Neural progenitor cell (in vitro differentiated cells): ENCODE data around the gene TMEM106C. TPM values are rescaled to one million over a fixed set of nuclear protein-coding genes. Genes with fewer than 3 reads are reported as not detected.

Experiments used
- DNase-seq: peaks from one replicate; pipeline ENCODE4 v3.0.0-alpha.2; 2016; ENCODE audit warnings: low spot score
- H2AFZ ChIP-seq: fragments of 200-600 bp; sonication (generic); replicated peaks from 2 replicates; pipeline ENCODE4 v1.6.1; 2016; ENCODE audit warnings: antibody characterized with exemption
- H3F3A ChIP-seq: fragments of 200-600 bp; sonication (generic); 2 replicates; pipeline ENCODE4 v1.6.1; 2016; ENCODE audit warnings: antibody characterized with exemption, low read depth
- H3K27ac ChIP-seq: fragments of 200-600 bp; sonication (generic); 2 replicates; pipeline ENCODE4 v1.5.1; 2016; ENCODE audit warnings: mild to moderate bottlenecking
- H3K27me3 ChIP-seq: fragments of 200-600 bp; sonication (generic); 2 replicates; pipeline ENCODE4 v1.6.1; 2016; ENCODE audit warnings: mild to moderate bottlenecking, moderate library complexity
- H3K36me3 ChIP-seq: fragments of 200-600 bp; sonication (generic); 2 replicates; pipeline ENCODE4 v1.5.1; 2016
- H3K4me1 ChIP-seq: fragments of 200-600 bp; sonication (generic); 2 replicates; pipeline ENCODE4 v1.6.1; 2016; ENCODE audit warnings: mixed run types
- H3K4me2 ChIP-seq: fragments of 200-600 bp; sonication (generic); 2 replicates; pipeline ENCODE4 v1.6.1; 2016
- H3K4me3 ChIP-seq: fragments of 200-600 bp; sonication (generic); 2 replicates; pipeline ENCODE4 v1.5.1; 2016
- H3K79me2 ChIP-seq: fragments of 200-600 bp; sonication (generic); 2 replicates; pipeline ENCODE4 v1.6.1; 2016; ENCODE audit warnings: low read depth
- H3K9ac ChIP-seq: fragments of 200-600 bp; sonication (generic); 2 replicates; pipeline ENCODE4 v1.6.1; 2016
- H3K9me3 ChIP-seq: fragments of 200-600 bp; sonication (generic); 2 replicates; pipeline ENCODE4 v1.5.1; 2016; ENCODE audit warnings: low read depth
- H4K20me1 ChIP-seq: fragments of 200-600 bp; sonication (generic); 2 replicates; pipeline ENCODE4 v1.6.1; 2016; ENCODE audit warnings: low read depth
- H3K27ac Mint-ChIP-seq: 3 replicates; pipeline ENCODE4 v1.8.0; 2021; ENCODE audit warnings: mixed read lengths
- H3K27me3 Mint-ChIP-seq: 2 replicates; pipeline ENCODE4 v1.8.0; 2022; ENCODE audit warnings: low read depth, mild to moderate bottlenecking, inconsistent platforms, moderate library complexity, mixed read lengths; ENCODE audit not compliant: insufficient read depth
- H3K36me3 Mint-ChIP-seq: 3 replicates; pipeline ENCODE4 v1.8.0; 2021; ENCODE audit warnings: mixed read lengths
- H3K4me1 Mint-ChIP-seq: 3 replicates; pipeline ENCODE4 v1.8.0; 2021; ENCODE audit warnings: mixed read lengths
- H3K4me3 Mint-ChIP-seq: 3 replicates; pipeline ENCODE4 v1.8.0; 2021; ENCODE audit warnings: mild to moderate bottlenecking, moderate library complexity, mixed read lengths
- H3K9me3 Mint-ChIP-seq: 3 replicates; pipeline ENCODE4 v1.8.0; 2020; ENCODE audit warnings: mixed read lengths
- CTCF ChIP-seq: fragments of 200-600 bp; sonication (generic); IDR thresholded peaks from 2 replicates; pipeline ENCODE4 v1.5.1; 2017; ENCODE audit warnings: antibody characterized with exemption, mild to moderate bottlenecking
- EZH2 ChIP-seq: fragments of 200-600 bp; sonication (generic); IDR thresholded peaks from 2 replicates; pipeline ENCODE4 v1.6.1; 2017; ENCODE audit warnings: antibody characterized with exemption, mild to moderate bottlenecking, moderate library complexity
- EZH2phosphoT487 ChIP-seq: fragments of 200-600 bp; sonication (generic); IDR thresholded peaks from 2 replicates; pipeline ENCODE4 v1.6.1; 2017; ENCODE audit warnings: antibody characterized with exemption
- total RNA-seq: library from RNA; depleted of rRNA; stranded (reverse); fragments of >200 nt; gene quantifications from 2 replicates; pipeline ENCODE4 v1.2.3, GENCODE V29; 2015; ENCODE audit warnings: low replicate concordance

Gene TMEM106C
- total RNA-seq, 1 donor from 2014 or later, result 87.5 TPM

- no peak for DNase-seq
- H3K4me2 ChIP-seq, result no peak overlapping the region
- Mint-ChIP-seq H3K9me3 (no peaks in the 10 kb centered on the region), H3K36me3 (peaks cover 38% of the 10 kb centered on the region), H3K27ac (no peak overlapping the region), H3K27me3 (peaks cover 2% of the 10 kb centered on the region), H3K4me3 (no peak overlapping the region), H3K4me1 (no peaks in the 10 kb centered on the region)
- H3K27ac ChIP-seq, result no peak overlapping the region
- H3K9ac ChIP-seq, result no peak overlapping the region
- no peak for TF ChIP-seq EZH2phosphoT487
- no peak for TF ChIP-seq CTCF
- TF ChIP-seq EZH2, result no peak
- H2AFZ ChIP-seq, result no peak overlapping the region
- peaks cover 7% of the 10 kb centered on the region for H3F3A ChIP-seq
- no peaks in the 10 kb centered on the region for H4K20me1 ChIP-seq
- H3K4me1 ChIP-seq, result no peaks in the 10 kb centered on the region
- H3K27me3 ChIP-seq, result peaks cover 8% of the 10 kb centered on the region
- no peaks in the 10 kb centered on the region for H3K79me2 ChIP-seq
- H3K36me3 ChIP-seq, result no peaks in the 10 kb centered on the region
- no peak overlapping the region for H3K4me3 ChIP-seq
- H3K9me3 ChIP-seq, result no peaks in the 10 kb centered on the region
Observed at GRCh38 chr12:47969845-47970244, 6.4 kb downstream of the TMEM106C start.

GRCh38 chr12:47970843-47971242 lies 7.4 kb downstream of the TMEM106C start:
- H3K4me3 Mint-ChIP-seq, result no peak overlapping the region
- H3K27me3 Mint-ChIP-seq, result peaks cover 3% of the 10 kb centered on the region
- no peaks in the 10 kb centered on the region for H3K4me1 Mint-ChIP-seq
- no peaks in the 10 kb centered on the region for H3K9me3 Mint-ChIP-seq
- no peaks in the 10 kb centered on the region for H3K36me3 ChIP-seq
- no peak overlapping the region for H3K4me3 ChIP-seq
- no peaks in the 10 kb centered on the region for H4K20me1 ChIP-seq
- peaks cover 41% of the 10 kb centered on the region for H3K36me3 Mint-ChIP-seq
- DNase-seq, result no peak
- no peak overlapping the region for H3K27ac Mint-ChIP-seq
- peaks cover 7% of the 10 kb centered on the region for H3F3A ChIP-seq
- no peaks in the 10 kb centered on the region for H3K79me2 ChIP-seq
- no peaks in the 10 kb centered on the region for H3K9me3 ChIP-seq
- H3K27ac ChIP-seq, result no peak overlapping the region
- no peak overlapping the region for H3K9ac ChIP-seq
- H3K27me3 ChIP-seq, result no peaks in the 10 kb centered on the region
- H3K4me1 ChIP-seq, result no peaks in the 10 kb centered on the region
- no peak overlapping the region for H3K4me2 ChIP-seq
- H2AFZ ChIP-seq, result no peak overlapping the region
- no peak for TF ChIP-seq EZH2phosphoT487
- TF ChIP-seq EZH2, result no peak
- no peak for TF ChIP-seq CTCF

GRCh38 chr12:47972895-47973294 lies 9.5 kb downstream of the TMEM106C start:
- H3K27ac Mint-ChIP-seq, result no peak overlapping the region
- Histone ChIP-seq H3K36me3 (no peaks in the 10 kb centered on the region), H3K9me3 (no peaks in the 10 kb centered on the region), H3K27me3 (no peaks in the 10 kb centered on the region), H3K4me2 (no peak overlapping the region), H3K9ac (no peak overlapping the region), H2AFZ (no peak overlapping the region), H3K79me2 (no peaks in the 10 kb centered on the region), H4K20me1 (no peaks in the 10 kb centered on the region), H3K4me3 (no peak overlapping the region), H3K4me1 (no peaks in the 10 kb centered on the region), H3K27ac (no peak overlapping the region), H3F3A (peaks cover 7% of the 10 kb centered on the region)
- H3K36me3 Mint-ChIP-seq, result peaks cover 37% of the 10 kb centered on the region
- TF ChIP-seq EZH2, result no peak
- TF ChIP-seq EZH2phosphoT487, result no peak
- no peak for TF ChIP-seq CTCF
- no peak overlapping the region for H3K4me3 Mint-ChIP-seq
- H3K9me3 Mint-ChIP-seq, result no peaks in the 10 kb centered on the region
- no peak for DNase-seq
- H3K27me3 Mint-ChIP-seq, result peaks cover 5% of the 10 kb centered on the region
- H3K4me1 Mint-ChIP-seq, result no peaks in the 10 kb centered on the region

- H3K4me1 Mint-ChIP-seq, result no peaks in the 10 kb centered on the region
- no peaks in the 10 kb centered on the region for H3K36me3 ChIP-seq
- peaks cover 5% of the 10 kb centered on the region for H3K27me3 Mint-ChIP-seq
Observed at GRCh38 chr12:47973870-47974269, 10.5 kb downstream of the TMEM106C start.

More at GRCh38 chr12:47973870-47974269, 10.5 kb downstream of the TMEM106C start:
- DNase-seq, result no peak
- H3K9me3 ChIP-seq, result no peaks in the 10 kb centered on the region
- no peaks in the 10 kb centered on the region for H3K79me2 ChIP-seq
- TF ChIP-seq EZH2, result no peak
- no peak for TF ChIP-seq CTCF
- no peak for TF ChIP-seq EZH2phosphoT487
- no peak overlapping the region for H3K4me2 ChIP-seq
- no peaks in the 10 kb centered on the region for H3K27me3 ChIP-seq
- H4K20me1 ChIP-seq, result no peaks in the 10 kb centered on the region
- no peak overlapping the region for H2AFZ ChIP-seq
- Mint-ChIP-seq H3K9me3 (no peaks in the 10 kb centered on the region), H3K36me3 (peaks cover 36% of the 10 kb centered on the region), H3K4me3 (no peak overlapping the region), H3K27ac (no peak overlapping the region)
- H3K4me3 ChIP-seq, result no peak overlapping the region
- no peak overlapping the region for H3K27ac ChIP-seq
- no peak overlapping the region for H3K9ac ChIP-seq
- H3F3A ChIP-seq, result peaks cover 7% of the 10 kb centered on the region
- H3K4me1 ChIP-seq, result no peaks in the 10 kb centered on the region
